GM21825 (cell line): ENCODE measurements around the gene SORCS3.

Experiments
- ATAC-seq: cut with Tn5 transposase; IDR thresholded peaks from one replicate; pipeline ENCODE4 v1.9.1; 2021; ENCODE audit warnings: mild to moderate bottlenecking, moderate library complexity; ENCODE audit not compliant: unreplicated experiment

Gene SORCS3

GRCh38 chr10:105073999-105074398, 432.9 kb downstream of the SORCS3 start:
- ATAC-seq = no peak

- ATAC-seq = no peak
These were observed 433.9 kb downstream of the SORCS3 start for GRCh38 chr10:105075031-105075430.

GRCh38 chr10:105085980-105086379, 444.9 kb downstream of the SORCS3 start:
- no peak for ATAC-seq

DNA sequence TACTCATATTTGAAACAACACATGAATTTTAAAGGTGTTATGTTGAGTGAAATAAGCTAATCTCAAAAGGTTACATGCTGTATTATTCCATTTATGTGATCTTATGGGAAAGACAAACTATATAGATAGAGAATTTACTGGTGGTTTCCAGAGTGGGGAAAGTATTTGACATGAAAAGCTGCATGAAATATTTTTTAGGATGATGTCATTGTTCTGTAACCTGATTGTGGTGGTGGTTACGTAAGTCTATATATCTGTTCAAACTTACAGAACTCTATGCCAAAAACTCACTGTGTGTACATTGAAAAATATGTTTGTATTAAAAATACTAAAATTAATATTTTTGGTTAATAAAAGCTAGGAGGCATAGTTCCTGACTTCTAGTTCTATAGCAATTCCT, 453.0 kb downstream of the SORCS3 start:
- no peak for ATAC-seq

GRCh38 chr10:105096316-105096715, 455.2 kb downstream of the SORCS3 start:
- ATAC-seq = no peak

DNA sequence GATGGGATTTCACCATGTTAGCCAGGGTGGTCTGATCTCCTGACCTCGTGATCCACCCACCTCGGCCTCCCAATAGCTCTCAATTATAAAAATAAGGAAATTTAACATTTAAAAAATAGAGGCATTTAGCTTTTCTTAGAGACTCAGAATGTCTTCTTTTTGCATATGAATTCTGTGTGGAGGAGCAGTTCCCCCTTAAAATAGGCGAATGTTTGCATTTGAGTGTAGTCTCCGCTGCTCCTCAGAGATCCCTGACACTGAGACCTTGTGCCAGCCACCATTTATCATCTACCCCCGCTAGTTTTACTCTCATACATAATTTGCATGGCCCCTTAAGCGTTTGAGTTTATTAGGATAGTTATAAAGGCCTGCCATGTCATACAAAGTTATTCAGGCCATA, 461.9 kb downstream of the SORCS3 start:
- ATAC-seq = no peak

GRCh38 chr10:105104297-105104696, 463.2 kb downstream of the SORCS3 start:
- ATAC-seq = no peak

- no peak for ATAC-seq
These were observed 468.1 kb downstream of the SORCS3 start for GRCh38 chr10:105109164-105109563.

GRCh38 chr10:105112862-105113261, 471.8 kb downstream of the SORCS3 start:
- ATAC-seq = no peak

DNA sequence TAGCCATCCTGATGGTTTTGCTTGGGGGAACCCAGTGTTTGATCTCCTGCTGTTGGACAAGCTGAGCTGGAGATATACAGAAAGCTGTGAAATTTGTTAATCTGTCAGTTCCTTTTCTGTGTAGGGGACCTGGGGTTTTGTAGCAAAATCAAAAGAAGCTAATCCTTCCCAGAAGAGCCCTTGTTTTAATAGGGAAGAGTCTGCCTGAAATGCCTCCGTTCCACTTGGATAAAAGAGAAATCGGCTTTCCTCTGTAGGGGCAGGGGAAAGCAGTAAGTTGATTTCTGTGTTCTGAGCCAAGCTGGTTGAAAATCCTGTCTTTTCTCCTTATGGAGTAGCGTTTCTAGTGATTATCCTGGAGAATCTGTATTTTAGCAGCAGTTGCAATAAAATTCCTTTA, 472.6 kb downstream of the SORCS3 start:
- no peak for ATAC-seq

DNA sequence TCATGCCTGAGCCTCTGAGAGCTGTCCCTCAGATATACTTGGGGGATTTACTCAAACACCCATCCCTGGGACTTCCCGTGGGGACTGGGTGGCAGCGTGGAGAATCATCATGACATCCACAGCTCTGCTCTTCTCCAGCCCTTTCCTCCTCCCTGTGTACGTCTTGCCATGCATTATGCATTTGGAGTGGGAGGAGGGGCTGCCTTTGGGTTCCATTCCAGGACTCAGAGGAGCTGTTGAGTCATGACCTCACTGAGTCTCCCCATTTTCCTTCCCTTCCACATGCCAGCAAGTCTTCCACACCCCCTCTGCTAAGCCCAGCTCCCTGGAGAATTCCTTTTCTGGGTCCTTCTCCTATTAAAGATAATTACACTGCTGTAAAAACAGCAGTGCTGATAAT, 480.7 kb downstream of the SORCS3 start:
- no peak for ATAC-seq

- ATAC-seq = no peak
These were observed 487.0 kb downstream of the SORCS3 start for GRCh38 chr10:105128111-105128510.

DNA sequence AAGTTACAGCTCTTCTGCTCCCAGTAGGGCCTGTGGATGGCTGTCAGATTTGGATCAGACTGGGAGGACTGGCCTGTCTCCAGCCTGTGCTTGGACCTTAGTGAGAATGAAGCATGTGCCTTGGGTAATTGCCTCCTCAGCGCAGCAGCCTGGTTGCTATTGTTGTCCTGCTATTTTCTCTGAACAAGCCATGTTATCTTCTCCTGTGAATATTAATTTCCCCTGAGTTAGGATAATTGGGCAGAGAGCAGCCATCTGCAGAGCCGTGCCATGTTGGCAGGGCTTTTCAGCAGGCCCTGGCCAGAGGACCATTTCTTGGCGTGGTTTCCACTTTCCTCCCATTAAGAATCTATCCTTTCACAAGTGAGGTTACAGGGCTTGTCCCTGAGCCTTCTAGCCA, 497.3 kb downstream of the SORCS3 start:
- ATAC-seq = no peak

- ATAC-seq = no peak
These were observed 498.3 kb downstream of the SORCS3 start for GRCh38 chr10:105139363-105139896.

DNA sequence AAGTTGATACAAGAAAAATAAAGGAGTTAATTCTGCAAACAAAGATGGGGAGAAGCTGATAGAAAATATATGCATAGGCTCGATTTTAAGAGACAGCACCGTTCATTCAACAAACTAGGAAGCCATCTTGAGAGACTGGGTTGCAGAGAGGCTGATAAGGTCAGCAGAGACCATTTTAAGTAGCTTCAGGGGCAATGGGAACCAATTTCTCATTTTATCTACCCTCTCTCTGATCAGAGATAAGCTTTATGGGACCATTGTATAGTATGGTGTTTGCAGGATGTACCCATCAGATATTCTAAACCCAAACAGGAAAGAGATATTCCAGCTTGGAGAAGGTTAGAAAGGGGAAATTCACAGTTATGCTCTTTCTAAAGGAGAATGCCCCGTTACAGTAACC, 499.5 kb downstream of the SORCS3 start:
- ATAC-seq = no peak

GRCh38 chr10:105145711-105146110, 504.6 kb downstream of the SORCS3 start:
- no peak for ATAC-seq

- ATAC-seq = no peak
These were observed 505.3 kb downstream of the SORCS3 start for GRCh38 chr10:105146436-105146835.

DNA sequence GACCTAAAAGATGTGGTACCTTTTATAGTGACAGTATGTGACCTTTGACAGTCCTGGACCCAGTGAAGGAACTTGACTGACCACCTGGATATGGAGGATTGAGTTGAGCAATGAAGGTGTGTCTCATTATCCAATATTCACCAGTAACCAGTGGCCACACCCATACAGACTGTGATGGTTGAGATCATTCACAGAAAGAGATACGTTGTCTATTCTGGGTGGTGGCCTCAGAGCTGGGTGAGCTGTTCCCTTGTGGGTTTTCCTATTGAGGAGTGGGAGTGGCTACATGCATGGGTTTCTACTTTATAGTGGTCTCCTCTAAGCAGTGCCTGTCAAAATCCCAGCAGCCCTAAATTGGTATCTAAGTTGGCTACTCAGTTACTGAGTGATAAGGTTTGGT, 507.4 kb downstream of the SORCS3 start:
- ATAC-seq = no peak

DNA sequence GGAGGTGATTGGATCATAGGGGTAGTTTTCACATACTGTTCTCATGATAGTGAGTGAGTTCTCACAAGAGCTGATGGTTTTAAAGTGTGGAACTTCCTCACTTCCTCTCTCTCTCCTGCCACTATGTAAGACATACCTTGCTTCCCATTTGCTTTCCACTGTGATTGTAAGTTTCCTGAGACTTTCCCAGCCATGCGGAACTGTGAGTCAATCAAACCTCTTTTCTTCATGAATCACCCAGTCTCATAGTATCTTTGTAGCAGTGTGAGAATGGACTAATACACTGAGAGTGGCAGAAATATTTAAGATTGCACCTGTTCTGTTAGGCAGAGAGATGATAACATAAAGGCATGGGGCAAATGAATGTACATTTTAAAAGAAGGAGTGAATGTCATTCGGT, 507.8 kb downstream of the SORCS3 start:
- ATAC-seq = no peak

- no peak for ATAC-seq
These were observed 508.3 kb downstream of the SORCS3 start for GRCh38 chr10:105149371-105149891.

GRCh38 chr10:105150259-105150880, 509.3 kb downstream of the SORCS3 start:
- no peak for ATAC-seq

DNA sequence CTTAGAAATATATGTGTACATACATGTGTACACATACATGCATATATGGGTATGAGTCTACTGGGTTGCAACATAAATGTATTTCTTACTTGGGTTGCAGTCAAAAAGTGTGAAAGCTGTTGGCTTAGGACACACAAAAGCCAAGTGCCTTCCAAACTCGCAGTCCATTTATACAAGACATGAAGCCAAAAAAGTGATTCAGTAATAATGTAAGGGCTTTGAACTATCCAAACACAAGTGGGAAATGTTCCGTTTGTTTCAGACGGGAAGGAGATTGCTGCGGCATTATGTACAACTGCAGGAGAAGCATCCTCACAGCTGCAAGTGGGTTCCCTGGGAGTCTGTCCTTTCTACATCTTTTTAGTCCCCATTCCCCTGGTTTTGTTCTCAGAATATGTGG, 513.6 kb downstream of the SORCS3 start:
- ATAC-seq = no peak

DNA sequence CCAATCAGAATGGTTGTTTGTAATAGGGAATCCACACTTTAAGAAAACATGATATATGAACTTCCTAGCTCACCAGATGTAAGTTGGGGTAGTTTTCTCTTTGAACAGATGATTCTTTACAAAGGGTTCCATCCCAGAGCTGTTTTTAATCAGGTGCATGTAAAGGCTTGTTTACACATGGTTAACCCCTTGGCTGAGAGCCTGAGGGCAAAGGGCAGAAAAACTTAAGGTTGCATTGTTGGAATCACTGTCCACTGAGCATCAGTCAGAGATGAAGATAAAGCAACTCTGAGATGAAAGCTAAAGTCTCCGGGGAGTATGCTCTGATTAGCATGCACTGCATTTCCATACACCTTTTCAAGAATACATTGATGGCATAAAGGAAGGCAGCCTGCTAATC, 518.2 kb downstream of the SORCS3 start:
- no peak for ATAC-seq
